ENCODE measurements around the gene ITGB1BP1.

Gene ITGB1BP1

DNA sequence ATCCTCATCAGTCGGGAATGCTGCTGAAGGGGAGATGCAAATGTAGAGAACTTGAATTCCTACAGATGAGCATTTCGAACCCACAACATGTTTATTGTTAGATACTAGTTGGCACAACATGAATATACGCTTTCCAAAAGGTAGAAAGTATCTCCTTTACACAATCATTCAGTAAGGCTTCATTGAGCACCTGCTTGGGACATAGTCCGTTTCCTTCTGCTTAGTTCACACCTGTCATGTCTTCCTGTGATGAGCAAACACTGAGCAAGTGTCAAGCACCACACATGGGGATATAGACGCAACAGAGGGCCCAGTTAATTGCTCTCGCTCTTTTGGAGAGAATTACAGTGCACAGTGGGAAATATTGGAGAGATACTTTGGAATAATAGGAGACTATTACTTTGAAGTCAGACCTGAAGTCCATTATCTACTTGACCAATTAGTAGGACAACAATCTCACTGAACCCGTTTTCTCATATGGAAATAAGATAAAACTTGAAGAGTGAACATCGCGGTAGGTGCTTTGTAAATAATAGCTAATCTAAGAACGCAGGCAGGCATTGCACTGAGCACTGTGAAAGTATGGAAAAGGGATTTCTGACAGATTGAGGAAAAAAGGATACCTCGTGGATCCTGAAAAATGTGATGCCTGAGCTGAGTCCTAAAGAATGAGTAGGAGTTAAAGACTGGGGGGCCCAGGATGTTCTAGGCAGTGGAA, 1.3 kb upstream of the ITGB1BP1 start:
- peak; percentile 19 for DNase-seq

GRCh38 chr2:9423922-9424272, 569 bp upstream of the ITGB1BP1 start:
- DNase-seq = no peak

DNA sequence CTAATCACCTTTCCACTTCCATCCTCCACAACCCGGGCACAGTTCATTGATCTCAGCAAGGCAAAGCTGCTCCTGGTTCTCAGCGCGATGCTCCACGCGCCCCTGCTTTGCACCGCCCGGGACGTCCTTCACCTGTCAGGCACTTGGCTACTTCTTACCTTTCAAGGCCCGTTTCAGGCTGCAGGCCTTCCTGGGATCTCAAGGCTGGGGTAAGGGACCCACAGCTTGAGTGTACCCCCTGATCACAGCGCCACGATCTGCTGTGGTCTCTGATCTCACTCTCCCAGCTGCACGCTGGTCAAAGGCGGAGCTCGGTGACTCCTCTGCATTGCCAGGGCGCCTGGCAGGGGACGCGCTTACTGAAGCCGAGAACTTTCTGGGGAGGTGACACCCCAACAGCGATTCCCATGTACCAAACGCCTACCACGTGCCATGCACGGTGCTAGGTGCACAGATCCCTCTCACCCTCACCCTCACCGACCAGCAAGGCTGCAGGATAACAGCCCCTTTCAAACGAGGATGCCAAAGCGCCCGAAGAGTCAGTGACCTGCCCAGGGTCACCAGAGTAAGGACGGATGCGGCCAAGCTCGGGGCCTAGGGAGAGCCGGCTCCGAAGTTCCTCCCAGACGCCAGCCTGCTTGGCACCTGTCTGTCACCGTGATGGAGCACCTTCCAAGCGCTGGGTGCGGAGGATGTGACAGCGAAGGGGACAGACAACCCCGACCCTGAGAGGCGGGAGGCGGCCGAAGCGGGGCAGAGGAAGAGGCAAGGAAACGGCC, 818 bp downstream of the ITGB1BP1 start:
- peak; percentile 41 for DNase-seq

- no peak for DNase-seq
Observed at GRCh38 chr2:9420495-9420894, 2.8 kb downstream of the ITGB1BP1 start.

GRCh38 chr2:9419541-9419940, 3.8 kb downstream of the ITGB1BP1 start:
- DNase-seq = no peak

DNA sequence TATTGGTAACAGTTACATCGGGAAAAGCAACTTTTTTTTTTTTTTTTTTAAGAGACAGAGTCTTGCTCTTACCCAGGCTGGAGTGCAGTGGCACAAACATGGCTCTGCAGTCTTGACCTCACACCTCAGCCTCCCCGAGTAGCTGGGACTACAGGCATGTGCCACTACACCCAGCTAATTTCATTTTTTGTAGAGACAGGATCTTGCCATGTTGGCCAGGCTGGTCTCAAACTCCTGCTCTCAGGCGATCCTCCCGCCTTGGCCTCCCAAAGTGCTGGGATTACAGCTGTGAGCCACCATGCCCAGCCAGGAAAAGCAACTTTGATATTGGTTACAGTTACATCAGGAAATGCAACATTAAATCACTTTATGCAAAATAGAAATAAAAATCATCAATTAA, 4.6 kb downstream of the ITGB1BP1 start:
- no peak for DNase-seq

GRCh38 chr2:9417725-9418124, 5.6 kb downstream of the ITGB1BP1 start:
- DNase-seq = no peak

DNA sequence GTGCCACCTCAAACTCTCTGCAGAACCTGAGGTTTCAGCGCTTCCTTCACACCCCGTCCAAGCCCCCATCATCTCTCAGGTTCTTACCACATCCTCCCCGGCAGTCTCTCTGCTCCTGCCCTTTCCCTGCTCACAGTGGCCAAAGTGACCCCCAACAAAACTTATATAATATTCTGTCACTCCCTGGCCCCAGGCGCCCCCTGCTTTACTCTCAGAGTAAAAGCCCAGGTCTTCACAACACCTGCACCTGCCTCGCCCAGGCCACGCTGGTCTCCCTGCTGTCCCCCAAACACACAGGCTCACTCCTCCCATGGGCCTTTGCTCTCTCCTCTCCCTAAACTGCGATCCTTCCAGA, 6.4 kb downstream of the ITGB1BP1 start:
- DNase-seq = no peak

DNA sequence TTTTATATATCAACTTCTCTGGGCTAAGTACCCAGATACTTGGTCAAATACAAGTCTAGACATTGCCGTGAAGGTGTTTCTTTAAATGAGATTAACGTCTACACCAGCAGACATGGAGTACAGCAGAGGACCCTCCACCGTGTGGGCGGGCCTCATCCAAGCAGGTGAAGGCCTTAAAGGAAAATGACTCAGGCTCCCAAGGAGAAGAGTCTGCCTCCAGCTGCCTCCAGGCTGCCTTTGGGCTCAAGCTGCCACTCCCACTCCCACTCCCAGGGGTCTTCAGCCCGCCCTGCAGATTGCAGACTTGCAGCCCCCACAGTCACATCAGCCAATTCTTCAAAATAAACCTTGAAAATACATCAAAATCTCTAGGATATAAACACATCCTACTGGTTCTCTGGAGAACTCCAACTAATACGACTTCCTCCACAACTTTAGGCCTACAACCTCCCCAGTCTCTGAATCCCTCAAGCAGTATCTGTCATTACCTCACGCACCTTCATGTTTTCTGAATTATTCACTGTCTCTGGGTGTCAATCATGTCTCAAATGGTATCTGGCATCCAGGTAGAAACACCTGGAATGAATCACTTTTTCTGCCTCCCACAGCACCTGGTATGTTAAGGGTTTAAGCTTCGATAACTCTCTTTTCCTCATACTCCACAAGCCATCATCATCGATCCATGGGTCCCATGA, 6.9 kb downstream of the ITGB1BP1 start:
- DNase-seq = no peak

DNA sequence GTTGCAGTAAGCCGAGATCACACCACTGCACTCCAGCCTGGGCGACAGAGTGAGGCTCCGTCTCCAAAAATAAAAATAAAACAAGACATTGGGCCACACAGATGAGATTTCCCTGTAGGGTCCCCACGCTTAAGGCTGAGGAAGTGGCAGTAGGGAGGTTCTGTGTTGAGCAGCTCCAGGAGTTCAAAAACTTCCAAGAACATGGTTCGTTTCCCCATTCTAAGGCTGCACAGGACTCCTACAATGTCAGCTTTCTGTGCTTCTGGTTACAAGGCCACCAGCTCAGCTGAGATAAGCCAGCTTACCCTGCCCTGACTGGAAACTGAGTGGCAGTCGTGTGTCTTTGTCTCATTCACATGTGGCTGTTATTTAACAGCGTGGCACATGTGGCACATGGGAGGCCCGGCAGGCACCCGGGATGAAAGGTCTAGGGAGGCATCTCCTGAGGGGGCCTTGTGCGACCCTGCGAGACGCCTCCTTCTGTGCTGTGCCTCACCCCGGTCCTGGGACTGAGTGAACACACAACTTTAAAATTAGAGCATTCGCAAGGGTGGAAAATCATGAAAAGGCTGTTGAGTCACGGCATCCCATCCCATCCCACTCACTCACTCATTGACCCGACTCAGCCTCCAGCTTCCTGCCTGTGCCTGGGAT, 7.7 kb downstream of the ITGB1BP1 start:
- no peak for DNase-seq

- DNase-seq = no peak
Observed at GRCh38 chr2:9412781-9413180, 10.5 kb downstream of the ITGB1BP1 start.

GRCh38 chr2:9410108-9410507, 13.2 kb downstream of the ITGB1BP1 start:
- no peak for DNase-seq

DNA sequence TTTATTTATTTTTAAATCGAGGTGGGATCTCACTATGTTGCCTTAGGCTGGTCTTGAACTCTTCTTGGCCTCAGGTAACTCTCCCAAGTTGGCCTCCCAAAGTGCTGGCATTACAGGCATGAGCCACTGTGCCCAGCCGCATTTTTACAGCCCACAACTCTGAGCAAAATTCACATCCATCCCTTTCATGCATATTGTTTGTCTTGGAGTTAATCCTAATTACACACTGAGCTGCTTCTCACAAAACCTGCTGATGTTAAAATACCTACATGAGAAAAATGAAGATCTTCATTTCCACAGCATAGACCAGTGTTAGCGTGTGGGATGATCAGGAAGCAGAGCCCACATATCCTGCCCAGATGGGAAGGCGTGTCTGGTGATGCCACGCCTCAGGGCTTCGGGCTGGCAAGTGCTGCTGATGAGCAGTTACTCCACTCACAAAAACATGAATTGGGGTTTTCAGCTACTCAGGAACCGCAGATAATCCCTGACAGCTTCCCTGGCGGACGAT, 14.6 kb downstream of the ITGB1BP1 start:
- DNase-seq = no peak

DNA sequence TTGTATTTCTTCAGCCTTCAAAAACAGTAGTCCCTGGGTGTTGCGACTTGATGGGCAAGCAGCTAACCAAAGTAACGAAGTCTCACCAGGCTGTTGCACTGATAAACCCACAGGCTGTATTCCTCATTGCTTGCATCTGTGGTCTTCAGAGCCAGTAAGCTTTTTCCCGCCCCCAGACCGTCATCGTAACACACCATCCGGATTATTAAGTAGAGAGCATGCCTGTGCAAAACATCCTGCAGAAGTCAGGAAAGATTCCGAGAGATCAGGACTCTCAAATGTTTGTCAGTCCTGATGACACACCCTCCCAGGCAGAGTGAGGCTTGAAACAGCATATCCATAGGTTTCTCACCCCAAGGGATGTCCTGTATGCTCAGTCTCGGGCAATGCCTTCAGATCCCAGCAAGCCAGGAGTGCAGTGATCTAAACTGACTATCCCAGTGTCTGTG, 15.9 kb downstream of the ITGB1BP1 start:
- DNase-seq = no peak

GRCh38 chr2:9406529-9407362, 16.6 kb downstream of the ITGB1BP1 start:
- no peak for DNase-seq

DNA sequence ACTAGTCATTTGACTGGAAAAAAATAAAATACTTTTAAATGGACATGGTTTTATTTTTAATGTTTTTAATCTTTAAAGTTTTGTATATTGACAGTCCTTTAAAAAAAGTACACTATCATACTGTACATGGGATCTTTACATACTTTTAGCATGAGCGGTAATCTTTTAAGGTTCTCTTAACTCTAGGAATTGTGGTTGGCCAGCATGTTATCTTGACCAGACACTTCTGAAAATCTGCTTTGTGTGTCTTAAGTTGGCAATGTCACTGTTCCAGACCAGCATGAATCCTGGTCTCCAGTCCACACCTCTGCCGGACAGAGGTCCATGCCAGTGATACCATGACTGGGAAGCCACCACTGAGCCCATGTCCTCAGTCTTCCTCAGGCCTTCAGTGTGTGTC, 17.7 kb downstream of the ITGB1BP1 start:
- no peak for DNase-seq

DNA sequence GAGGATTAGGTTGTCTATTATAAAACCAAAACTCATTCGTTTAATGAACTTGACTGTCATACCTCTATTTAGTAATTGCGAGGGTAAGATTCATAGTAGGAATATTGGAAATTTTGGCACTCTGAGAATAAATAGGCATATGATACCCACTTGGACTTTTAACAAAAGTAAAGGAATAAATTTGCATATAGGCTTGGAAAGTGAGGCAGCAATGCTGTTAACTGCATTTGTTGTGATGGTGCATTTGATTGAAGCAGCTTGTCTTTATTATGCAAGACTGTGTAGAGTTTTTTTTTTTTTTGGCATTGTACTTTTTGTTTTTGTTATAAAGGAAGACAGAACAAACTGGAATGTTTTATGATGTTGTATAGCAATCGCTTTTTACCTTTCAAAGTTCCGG, 18.9 kb downstream of the ITGB1BP1 start:
- DNase-seq = no peak

DNA sequence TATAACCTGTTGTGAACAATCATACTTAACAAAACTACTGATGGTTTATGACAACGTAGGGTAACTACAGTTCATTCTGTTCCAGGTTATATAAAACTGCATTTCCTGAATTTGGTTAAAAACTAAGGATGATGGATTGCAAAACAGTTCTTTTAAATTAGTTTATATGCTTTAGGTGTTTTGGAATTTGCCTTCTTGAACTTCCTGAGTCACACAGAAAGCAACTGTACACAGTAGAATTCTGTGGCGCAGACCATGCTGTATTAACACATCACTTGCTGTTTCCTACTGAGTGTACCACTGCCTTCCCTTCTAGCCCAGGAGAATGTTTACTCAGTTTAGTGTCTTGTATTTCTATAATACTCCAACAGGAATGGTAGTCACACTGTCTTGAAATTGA, 19.4 kb downstream of the ITGB1BP1 start:
- DNase-seq = no peak

DNA sequence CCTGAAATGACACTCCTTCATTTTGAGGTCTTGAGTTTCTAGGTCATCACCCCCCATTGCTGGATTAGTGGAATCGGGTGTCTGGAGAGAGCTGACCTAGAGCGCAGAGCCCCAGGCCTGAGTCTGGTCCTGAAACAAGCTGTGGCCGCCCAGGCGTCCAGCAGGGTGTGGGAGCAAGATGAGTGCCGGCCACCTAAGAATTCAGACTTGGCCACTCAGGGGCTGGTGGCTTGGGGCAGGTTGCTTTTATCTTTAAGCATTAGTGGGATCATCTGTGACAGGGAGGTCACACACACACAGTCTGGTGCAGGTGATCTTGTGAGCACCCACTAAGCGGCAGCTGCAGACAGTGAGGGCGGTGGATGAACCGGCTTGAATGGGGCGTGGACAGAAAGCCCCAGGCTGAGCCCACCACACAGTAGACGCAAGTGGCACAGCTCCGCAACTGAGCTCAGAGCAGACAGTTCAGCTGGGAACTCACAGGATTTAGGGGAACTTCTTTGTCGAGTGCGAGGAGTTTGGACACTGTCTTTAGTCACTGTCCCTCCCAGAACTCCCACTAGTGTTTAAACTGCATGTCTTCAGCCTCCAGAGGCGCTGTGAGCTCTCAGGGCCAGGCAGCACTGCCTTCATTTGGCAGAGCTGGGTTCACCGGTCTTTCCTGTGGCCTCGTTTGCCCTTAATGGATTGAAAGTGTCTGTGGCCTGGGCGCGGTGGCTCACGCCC, 21.5 kb downstream of the ITGB1BP1 start:
- DNase-seq = no peak

DNA sequence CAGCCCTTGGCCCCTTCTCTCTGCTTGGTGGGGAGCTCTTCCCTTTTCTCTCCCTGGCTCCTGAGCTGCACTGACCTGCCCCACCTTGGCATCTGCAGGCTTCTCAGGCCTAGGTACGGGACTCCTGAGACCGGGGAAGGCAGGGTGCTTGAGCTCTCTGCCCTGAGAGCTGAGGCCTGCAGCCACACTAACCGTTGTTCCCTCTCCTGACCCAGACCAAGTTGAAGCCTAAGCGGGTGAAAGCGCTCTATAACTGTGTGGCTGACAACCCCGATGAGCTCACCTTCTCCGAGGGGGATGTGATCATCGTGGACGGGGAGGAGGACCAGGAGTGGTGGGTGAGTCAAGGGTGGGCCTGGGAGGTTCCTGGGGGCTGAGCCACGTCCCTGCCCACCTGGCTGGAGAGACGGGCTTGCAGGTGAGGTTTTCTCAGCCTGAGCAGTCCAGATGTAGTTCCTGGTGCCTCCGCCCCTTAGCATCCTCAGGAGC, 22.2 kb downstream of the ITGB1BP1 start:
- no peak for DNase-seq

GRCh38 chr2:9400268-9401058, 22.9 kb downstream of the ITGB1BP1 start:
- DNase-seq = no peak
